Tibial nerve (tissue), 4 donors: ENCODE measurements around the gene NAP1L1. TPM values are rescaled to one million over a fixed set of nuclear protein-coding genes. Genes with fewer than 3 reads are reported as not detected.

ENCODE experiments used
- DNase-seq, 2 donors: peaks; one replicate each; pipeline ENCODE4 v3.0.0-alpha.2; 2019; ENCODE audit warnings: low spot score in 2 of 2
- H3K27ac ChIP-seq, 4 donors: fragments of 200-600 bp; sonication (generic) in 3 of 4; one replicate each; pipeline ENCODE4 v1.5.1; 2017 to 2019; ENCODE audit warnings: mild to moderate bottlenecking in 1 of 4
- H3K27me3 ChIP-seq, 2 donors: fragments of 200-600 bp; sonication (generic) in 1 of 2; one replicate each; pipeline versions ENCODE4 v1.5.1 to v1.6.0; 2017 to 2019
- H3K36me3 ChIP-seq, 3 donors: fragments of 200-600 bp; sonication (generic); one replicate each; pipeline ENCODE4 v1.5.1; 2018 to 2019
- H3K4me1 ChIP-seq, 4 donors: fragments of 200-600 bp; sonication (generic) in 3 of 4; one replicate each; pipeline ENCODE4 v1.5.1; 2017 to 2019
- H3K4me3 ChIP-seq, 4 donors: fragments of 200-600 bp; sonication (generic) in 3 of 4; one replicate each; pipeline ENCODE4 v1.5.1; 2017 to 2019; ENCODE audit warnings: mild to moderate bottlenecking in 1 of 4, moderate library complexity in 1 of 4
- H3K9me3 ChIP-seq, 4 donors: fragments of 200-600 bp; sonication (generic) in 3 of 4; one replicate each; pipeline ENCODE4 v1.5.1; 2017 to 2019
- EP300 ChIP-seq, 2 donors: sonication (generic); formaldehyde crosslinking; IDR thresholded peaks; one replicate each; pipeline ENCODE4 v1.6.1; 2017; ENCODE audit warnings: antibody characterized with exemption in 2 of 2, mild to moderate bottlenecking in 1 of 2
- POLR2A ChIP-seq, 2 donors: fragments of 450-650 bp; IDR thresholded peaks; one replicate each; pipeline ENCODE4 v1.6.1; 2017; ENCODE audit warnings: antibody characterized with exemption in 2 of 2, mild to moderate bottlenecking in 2 of 2, moderate library complexity in 2 of 2
- WGBS, 2 donors: methylation state at CpG; one replicate each; pipeline ENCODE4 v1.1.5; 2018; 5-methylcytosine and 5-hydroxymethylcytosine counted together
- total RNA-seq, 4 donors: library from RNA; depleted of rRNA; stranded (reverse); fragments of >200 nt; gene quantifications; one replicate each; pipeline ENCODE4 v1.1.0, GENCODE V29; 2016
- TF ChIP-seq, protein P1 (sequence below), 5 experiments: fragments of 200-600 bp in 3 of 5; fragments of 450-650 bp in 2 of 5; sonication (generic) in 3 of 5; IDR thresholded peaks; one replicate each; pipeline ENCODE4 v1.5.1; 2016 to 2019; ENCODE audit warnings: antibody characterized with exemption in 5 of 5, mild to moderate bottlenecking in 3 of 5, moderate library complexity in 2 of 5

NAP1L1 gene, protein sequence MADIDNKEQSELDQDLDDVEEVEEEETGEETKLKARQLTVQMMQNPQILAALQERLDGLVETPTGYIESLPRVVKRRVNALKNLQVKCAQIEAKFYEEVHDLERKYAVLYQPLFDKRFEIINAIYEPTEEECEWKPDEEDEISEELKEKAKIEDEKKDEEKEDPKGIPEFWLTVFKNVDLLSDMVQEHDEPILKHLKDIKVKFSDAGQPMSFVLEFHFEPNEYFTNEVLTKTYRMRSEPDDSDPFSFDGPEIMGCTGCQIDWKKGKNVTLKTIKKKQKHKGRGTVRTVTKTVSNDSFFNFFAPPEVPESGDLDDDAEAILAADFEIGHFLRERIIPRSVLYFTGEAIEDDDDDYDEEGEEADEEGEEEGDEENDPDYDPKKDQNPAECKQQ
- total RNA-seq: 100 to 1,000 TPM; 325 to 541 (median 390) TPM

DNA sequence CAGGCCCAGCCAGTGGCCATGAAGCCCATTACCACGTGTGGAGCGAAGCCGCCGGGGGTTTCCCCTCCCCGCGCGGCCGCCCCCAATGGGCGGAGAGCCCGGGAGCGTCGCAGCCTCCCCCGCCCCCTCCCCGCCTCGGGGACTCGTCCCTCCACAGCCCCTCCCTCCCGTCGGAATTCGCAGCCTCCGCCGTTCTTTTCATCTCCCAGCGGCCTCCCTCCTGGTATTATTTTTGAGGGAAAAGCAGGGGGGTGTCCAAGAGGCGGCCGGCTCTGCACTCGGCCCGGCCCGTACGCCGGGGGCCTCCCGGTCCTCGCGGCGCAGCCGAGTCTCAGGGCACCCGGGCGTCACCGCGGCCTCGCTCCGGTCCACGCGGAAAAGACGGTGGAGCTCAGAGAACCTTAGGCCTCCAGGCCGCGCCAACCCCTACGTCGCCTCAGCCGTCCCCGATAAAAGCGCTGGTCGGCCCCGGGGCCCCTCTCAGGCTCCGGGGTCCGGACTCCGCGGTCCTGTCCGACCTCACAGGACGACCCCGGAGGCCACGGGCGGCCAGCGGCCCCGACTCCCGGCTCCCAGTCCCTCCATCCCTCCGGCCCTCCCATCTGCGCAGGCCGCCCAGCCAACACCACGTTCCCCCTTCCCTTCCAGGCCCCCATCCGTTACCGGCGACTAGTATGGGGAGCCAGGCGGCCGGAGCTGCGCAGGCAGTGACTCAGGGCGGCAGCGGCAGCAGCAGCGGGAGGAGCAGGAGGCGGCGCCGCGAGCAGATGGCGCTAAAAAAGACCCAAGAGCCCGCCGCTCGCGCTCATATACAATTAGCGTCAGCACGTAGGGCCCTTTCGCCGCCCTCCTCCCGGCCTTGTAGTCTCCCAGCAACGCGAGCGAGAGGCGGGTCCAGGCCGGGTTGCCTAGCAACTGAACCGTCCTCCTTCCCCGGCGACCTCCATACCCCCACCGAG, at the start of gene NAP1L1:
NAP1L1 (minus strand) TSS at position 782 of the 959 bp plus-strand sequence. CDS start 10,466 bp downstream, outside the sequence.
- H3K9me3 ChIP-seq: peaks cover 0 to 1% (median 0%) of the 10 kb centered on the region in 4 donors
- peak within 1 kb of the TSS; percentile 64 to 92 (median 82) for H3K4me3 ChIP-seq
- TF ChIP-seq, protein P1, sequence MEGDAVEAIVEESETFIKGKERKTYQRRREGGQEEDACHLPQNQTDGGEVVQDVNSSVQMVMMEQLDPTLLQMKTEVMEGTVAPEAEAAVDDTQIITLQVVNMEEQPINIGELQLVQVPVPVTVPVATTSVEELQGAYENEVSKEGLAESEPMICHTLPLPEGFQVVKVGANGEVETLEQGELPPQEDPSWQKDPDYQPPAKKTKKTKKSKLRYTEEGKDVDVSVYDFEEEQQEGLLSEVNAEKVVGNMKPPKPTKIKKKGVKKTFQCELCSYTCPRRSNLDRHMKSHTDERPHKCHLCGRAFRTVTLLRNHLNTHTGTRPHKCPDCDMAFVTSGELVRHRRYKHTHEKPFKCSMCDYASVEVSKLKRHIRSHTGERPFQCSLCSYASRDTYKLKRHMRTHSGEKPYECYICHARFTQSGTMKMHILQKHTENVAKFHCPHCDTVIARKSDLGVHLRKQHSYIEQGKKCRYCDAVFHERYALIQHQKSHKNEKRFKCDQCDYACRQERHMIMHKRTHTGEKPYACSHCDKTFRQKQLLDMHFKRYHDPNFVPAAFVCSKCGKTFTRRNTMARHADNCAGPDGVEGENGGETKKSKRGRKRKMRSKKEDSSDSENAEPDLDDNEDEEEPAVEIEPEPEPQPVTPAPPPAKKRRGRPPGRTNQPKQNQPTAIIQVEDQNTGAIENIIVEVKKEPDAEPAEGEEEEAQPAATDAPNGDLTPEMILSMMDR (IDR thresholded peaks at IDR 0.05): no peak
- TF ChIP-seq EP300 (IDR thresholded peaks at IDR 0.05) (peak in 1 of 2 donors; percentile 95), POLR2A (IDR thresholded peaks at IDR 0.05) (peak; percentile 93 to 94)
- H3K27me3 ChIP-seq: no peaks in the 10 kb centered on the region
- peaks cover 0 to 16% (median 0%) of the 10 kb centered on the region in 3 donors for H3K36me3 ChIP-seq
- peak; percentile 94 to 97 for DNase-seq
- peak within 1 kb of the TSS; percentile 86 to 99 (median 98) for H3K27ac ChIP-seq
- 0 to 1% methylated on average over 34 to 65 of the region's 100 CpGs for WGBS, 2 donors
- peaks cover 0 to 42% (median 15%) of the 10 kb centered on the region in 4 donors for H3K4me1 ChIP-seq

DNA sequence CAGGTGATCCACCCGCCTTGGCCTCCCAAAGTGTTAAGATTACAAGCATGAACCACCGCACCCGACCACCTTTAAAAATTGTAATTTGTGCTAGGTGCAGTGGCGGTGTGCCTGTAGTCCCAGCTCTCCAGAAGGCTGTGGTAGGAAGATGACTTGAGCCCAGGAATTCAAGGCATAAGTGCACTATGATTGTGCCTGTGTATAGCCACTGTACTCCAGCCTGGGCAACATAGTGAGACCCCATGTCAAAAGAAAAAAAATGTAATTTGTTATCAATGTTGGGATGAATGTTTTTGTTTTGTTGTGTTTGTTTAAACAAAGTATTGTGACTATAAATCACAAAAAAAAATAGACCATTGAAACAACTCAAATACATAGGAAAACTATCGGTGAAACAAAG, 43.1 kb upstream of the NAP1L1 start:
- no peaks in the 10 kb centered on the region for H3K36me3 ChIP-seq

DNA sequence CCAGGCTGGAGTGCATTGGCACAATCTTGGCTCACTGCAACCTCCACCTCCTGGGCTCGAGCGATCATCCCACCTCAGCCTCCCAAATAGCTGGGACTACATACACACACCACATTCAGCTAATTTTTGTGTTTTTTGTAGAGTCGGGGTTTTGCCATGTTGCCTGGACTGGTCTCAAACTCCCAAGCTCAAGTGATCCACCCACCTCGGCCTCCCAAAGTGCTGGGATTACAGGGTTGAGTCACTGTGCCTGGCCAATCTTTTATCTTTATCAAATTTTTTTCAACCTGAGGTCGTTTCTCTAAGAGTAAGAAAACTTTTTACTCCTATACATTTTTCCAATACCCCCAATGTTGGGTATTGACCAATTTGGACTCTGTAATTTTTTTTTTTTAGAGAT, 40.0 kb upstream of the NAP1L1 start:
- H3K27me3 ChIP-seq: no peaks in the 10 kb centered on the region
- H3K27ac ChIP-seq: no peak overlapping the region
- 82 to 84% methylated on average over 5 of the region's 5 CpGs for WGBS, 2 donors
- no peak for DNase-seq
- TF ChIP-seq POLR2A (IDR thresholded peaks at IDR 0.05) (no peak), EP300 (IDR thresholded peaks at IDR 0.05) (no peak)
- TF ChIP-seq, protein P1 (IDR thresholded peaks at IDR 0.05): no peak
- H3K36me3 ChIP-seq: no peaks in the 10 kb centered on the region
- H3K9me3 ChIP-seq: no peaks in the 10 kb centered on the region
- H3K4me3 ChIP-seq: no peak overlapping the region
- H3K4me1 ChIP-seq: peaks cover 0 to 7% (median 0%) of the 10 kb centered on the region in 4 donors

More for the DNA sequence above, 43.1 kb upstream of the NAP1L1 start:
- peaks cover 0 to 7% (median 0%) of the 10 kb centered on the region in 4 donors for H3K4me1 ChIP-seq
- H3K27me3 ChIP-seq: no peaks in the 10 kb centered on the region
- no peaks in the 10 kb centered on the region for H3K9me3 ChIP-seq
- H3K27ac ChIP-seq: no peak overlapping the region
- TF ChIP-seq, protein P1 (IDR thresholded peaks at IDR 0.05): no peak
- no peak for TF ChIP-seq POLR2A (IDR thresholded peaks at IDR 0.05)
- no peak for TF ChIP-seq EP300 (IDR thresholded peaks at IDR 0.05)
- DNase-seq: no peak
- H3K4me3 ChIP-seq: no peak overlapping the region
- WGBS, 2 donors: 93 to 94% methylated on average over 5 of the region's 5 CpGs

DNA sequence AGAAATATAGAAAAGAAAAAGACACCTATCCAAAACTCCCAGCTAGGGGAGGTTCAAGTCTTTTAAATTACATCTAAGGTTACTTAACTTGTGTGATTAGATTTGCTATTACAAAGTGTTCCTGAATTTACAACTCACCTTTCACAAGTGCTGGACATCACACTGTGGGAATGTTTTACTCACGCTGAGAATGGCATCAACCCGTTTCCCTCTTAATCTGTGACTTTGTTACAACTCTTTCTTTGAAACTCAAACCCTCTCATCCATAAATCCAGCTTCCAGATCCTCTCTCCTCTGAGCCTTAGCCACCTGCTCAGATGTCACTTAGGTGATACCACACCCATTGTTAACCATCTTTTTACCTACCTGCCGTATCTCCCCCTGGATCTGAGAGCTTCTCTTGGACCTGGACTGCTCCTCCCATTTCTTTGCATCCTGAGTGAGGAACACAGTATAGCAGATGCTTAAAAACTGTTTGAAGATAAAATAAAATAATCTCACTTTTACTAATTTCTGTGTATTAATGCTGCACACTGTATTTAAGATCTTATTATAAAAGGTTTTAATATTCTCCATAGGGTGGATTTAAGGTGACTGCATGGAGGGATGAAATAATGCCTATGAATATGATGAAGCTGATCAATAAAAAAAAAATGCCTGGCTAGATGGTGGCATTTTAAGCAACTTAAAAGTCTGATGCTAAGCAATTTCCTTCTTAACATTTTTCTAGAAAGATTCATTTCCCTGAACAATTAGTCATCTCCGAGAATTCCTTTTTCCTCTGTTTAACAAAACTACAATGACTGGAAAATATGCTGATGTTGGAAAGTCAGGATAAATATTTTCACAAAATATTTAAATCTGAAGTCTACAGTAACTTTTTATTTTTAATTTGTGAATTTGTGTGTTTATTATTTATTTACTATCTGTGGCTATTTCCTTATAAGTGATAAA, 39.1 kb upstream of the NAP1L1 start:
- no peaks in the 10 kb centered on the region for H3K27me3 ChIP-seq
- no peak overlapping the region for H3K4me3 ChIP-seq
- WGBS, 2 donors: 33 to 42% methylated on average over 4 of the region's 4 CpGs
- peaks cover 0 to 7% (median 0%) of the 10 kb centered on the region in 4 donors for H3K4me1 ChIP-seq
- H3K36me3 ChIP-seq: no peaks in the 10 kb centered on the region
- DNase-seq: no peak
- TF ChIP-seq, protein P1 (IDR thresholded peaks at IDR 0.05): no peak
- no peak for TF ChIP-seq POLR2A (IDR thresholded peaks at IDR 0.05)
- no peak for TF ChIP-seq EP300 (IDR thresholded peaks at IDR 0.05)
- H3K27ac ChIP-seq: peak overlapping the region in 1 of 4 donors; percentile 1
- no peaks in the 10 kb centered on the region for H3K9me3 ChIP-seq
